Duodenal mucosa (tissue), 2 donors: ENCODE data around the gene PTPRF.

Source experiments
- H3K27ac ChIP-seq: one replicate; pipeline ENCODE4 v1.7.0; 2013; ENCODE audit warnings: low read depth, low read length
- H3K27me3 ChIP-seq, 2 donors: one replicate each; pipeline ENCODE4 v1.7.0; 2013; ENCODE audit warnings: low read length in 2 of 2, control low read depth in 1 of 2; ENCODE audit not compliant: insufficient read depth in 2 of 2, control insufficient read depth in 1 of 2
- H3K36me3 ChIP-seq, 2 donors: one replicate each; pipeline ENCODE4 v1.7.0; 2013; ENCODE audit warnings: low read length in 2 of 2, control low read depth in 1 of 2; ENCODE audit not compliant: insufficient read depth in 2 of 2, control insufficient read depth in 1 of 2
- H3K4me1 ChIP-seq, 2 donors: one replicate each; pipeline ENCODE4 v1.7.0; 2013; ENCODE audit warnings: low read length in 2 of 2, control low read depth in 1 of 2; ENCODE audit not compliant: insufficient read depth in 2 of 2, control insufficient read depth in 1 of 2
- H3K4me3 ChIP-seq, 2 donors: one replicate each; pipeline ENCODE4 v1.7.0; 2013; ENCODE audit warnings: low read length in 2 of 2, low read depth in 1 of 2
- H3K9ac ChIP-seq, 2 donors: one replicate each; pipeline ENCODE4 v1.7.0; 2013; ENCODE audit warnings: low read length in 2 of 2, low read depth in 1 of 2
- H3K9me3 ChIP-seq, 2 donors: one replicate each; pipeline ENCODE4 v1.7.0; 2013; ENCODE audit warnings: low read length in 2 of 2, control low read depth in 1 of 2; ENCODE audit not compliant: control insufficient read depth in 1 of 2

The PTPRF gene

DNA sequence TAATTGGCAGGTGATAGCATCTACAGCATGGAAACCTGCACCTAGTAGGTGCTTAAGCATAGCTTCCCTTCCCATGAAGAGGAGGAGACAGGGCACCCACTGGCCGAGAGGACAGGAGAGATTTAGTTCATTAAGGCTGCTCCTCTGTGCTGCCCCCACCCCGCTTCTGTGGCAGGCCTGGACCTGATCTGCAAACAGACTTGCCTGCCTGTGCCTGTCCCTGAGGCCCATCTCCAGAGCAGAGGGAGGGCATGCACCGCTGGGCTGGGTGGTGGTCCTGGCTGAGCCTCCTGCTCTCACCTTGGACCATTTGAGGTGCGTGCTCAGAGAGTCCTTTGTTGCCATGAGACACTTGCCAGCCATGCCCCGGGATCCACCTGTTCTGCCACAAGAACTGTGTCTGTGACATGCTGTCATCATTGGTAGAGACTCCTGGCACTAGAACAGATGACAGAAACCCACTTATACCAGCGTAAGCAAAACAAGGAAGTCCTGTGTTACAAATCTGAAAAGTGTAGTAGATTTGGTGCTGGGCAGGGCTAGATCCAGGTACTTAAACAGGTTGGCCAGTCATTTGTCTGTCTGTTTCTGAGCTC is 55.6 kb downstream of the PTPRF start:
- Histone ChIP-seq H3K9me3 (no peaks in the 10 kb centered on the region), H3K36me3 (peaks cover 10 to 55% of the 10 kb centered on the region in 2 donors), H3K27ac (peak overlapping the region; percentile 14), H3K9ac (peak overlapping the region; percentile 44 to 47), H3K4me3 (no peak overlapping the region), H3K27me3 (no peaks in the 10 kb centered on the region), H3K4me1 (peaks cover 34 to 42% of the 10 kb centered on the region in 2 donors)

DNA sequence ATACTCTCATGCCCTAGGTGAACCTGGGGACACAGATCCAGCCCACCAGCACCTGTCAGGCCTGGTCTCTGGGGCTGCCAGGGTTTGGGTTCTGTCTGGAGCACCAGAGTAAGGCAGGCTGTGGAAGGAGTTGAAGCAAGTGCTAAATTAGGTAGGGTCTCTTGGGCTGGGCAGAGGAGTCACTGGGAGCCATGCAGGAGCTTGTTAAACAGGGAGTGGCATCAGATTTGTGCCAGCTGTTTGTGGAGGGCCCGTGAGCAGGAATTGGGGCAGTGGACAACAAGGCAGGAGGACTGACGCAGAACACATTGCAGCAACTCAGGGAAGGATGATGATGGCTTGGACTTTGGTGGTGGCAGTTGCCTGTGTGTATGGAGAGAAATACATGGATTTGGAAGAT is 56.3 kb downstream of the PTPRF start:
- H3K27me3 ChIP-seq, result no peaks in the 10 kb centered on the region
- no peak overlapping the region for H3K4me3 ChIP-seq
- peaks cover 27 to 35% of the 10 kb centered on the region in 2 donors for H3K4me1 ChIP-seq
- H3K27ac ChIP-seq, result no peak overlapping the region
- no peaks in the 10 kb centered on the region for H3K9me3 ChIP-seq
- peak overlapping the region in 1 of 2 donors; percentile 47 for H3K9ac ChIP-seq
- peaks cover 17 to 57% of the 10 kb centered on the region in 2 donors for H3K36me3 ChIP-seq

GRCh38 chr1:43587594-43587993 is 56.9 kb downstream of the PTPRF start:
- Histone ChIP-seq H3K36me3 (peaks cover 19 to 61% of the 10 kb centered on the region in 2 donors), H3K27me3 (no peaks in the 10 kb centered on the region), H3K4me1 (peaks cover 21 to 31% of the 10 kb centered on the region in 2 donors), H3K4me3 (no peak overlapping the region), H3K27ac (no peak overlapping the region), H3K9me3 (no peaks in the 10 kb centered on the region), H3K9ac (no peak overlapping the region)

DNA sequence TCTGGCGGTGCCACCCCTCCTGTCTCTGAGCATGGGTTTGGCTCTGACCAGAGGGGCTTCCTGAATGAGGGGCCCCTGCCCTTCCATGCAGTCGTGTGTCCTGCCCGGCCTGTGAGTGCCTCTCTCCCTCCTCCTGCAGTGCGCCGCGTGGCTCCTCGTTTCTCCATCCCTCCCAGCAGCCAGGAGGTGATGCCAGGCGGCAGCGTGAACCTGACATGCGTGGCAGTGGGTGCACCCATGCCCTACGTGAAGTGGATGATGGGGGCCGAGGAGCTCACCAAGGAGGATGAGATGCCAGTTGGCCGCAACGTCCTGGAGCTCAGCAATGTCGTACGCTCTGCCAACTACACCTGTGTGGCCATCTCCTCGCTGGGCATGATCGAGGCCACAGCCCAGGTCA is 57.9 kb downstream of the PTPRF start:
- peaks cover 19 to 61% of the 10 kb centered on the region in 2 donors for H3K36me3 ChIP-seq
- H3K9me3 ChIP-seq, result no peaks in the 10 kb centered on the region
- H3K4me1 ChIP-seq, result peaks cover 19 to 28% of the 10 kb centered on the region in 2 donors
- H3K27me3 ChIP-seq, result no peaks in the 10 kb centered on the region
- no peak overlapping the region for H3K4me3 ChIP-seq
- no peak overlapping the region for H3K9ac ChIP-seq
- no peak overlapping the region for H3K27ac ChIP-seq

DNA sequence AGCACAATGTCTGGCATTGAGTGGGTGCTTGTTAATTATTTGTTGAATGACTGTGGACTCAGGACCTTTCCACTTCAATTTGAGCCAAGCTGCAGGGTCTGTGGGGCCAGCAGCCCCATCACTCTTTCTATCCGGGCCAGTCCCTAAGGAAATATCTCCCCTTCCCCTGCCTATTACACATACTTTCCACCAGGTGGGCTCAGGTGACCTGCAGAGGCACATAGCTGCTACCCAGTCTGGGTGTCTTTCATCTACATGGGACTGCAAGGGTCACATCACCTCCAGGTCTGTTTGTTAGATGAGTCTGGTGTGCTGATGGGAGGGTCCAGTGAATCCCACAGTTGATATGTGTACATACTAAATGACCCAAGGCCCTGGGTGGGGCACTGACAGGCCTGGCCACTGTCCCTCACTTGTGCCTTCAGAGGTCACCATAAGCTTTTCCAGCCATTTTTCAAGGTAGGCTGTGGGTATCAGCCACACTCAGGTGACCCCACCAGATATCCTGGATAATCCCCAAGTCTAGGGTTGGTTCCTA is 59.8 kb downstream of the PTPRF start:
- Histone ChIP-seq H3K4me3 (no peak overlapping the region), H3K36me3 (peaks cover 13 to 69% of the 10 kb centered on the region in 2 donors), H3K4me1 (peaks cover 19 to 23% of the 10 kb centered on the region in 2 donors), H3K9ac (no peak overlapping the region), H3K27me3 (no peaks in the 10 kb centered on the region), H3K27ac (no peak overlapping the region), H3K9me3 (no peaks in the 10 kb centered on the region)

- Histone ChIP-seq H3K9ac (no peak overlapping the region), H3K4me3 (no peak overlapping the region), H3K36me3 (peaks cover 13 to 69% of the 10 kb centered on the region in 2 donors), H3K9me3 (no peaks in the 10 kb centered on the region), H3K4me1 (peaks cover 13 to 15% of the 10 kb centered on the region in 2 donors), H3K27me3 (no peaks in the 10 kb centered on the region), H3K27ac (no peak overlapping the region)
These were observed 60.5 kb downstream of the PTPRF start for GRCh38 chr1:43591181-43591580.

DNA sequence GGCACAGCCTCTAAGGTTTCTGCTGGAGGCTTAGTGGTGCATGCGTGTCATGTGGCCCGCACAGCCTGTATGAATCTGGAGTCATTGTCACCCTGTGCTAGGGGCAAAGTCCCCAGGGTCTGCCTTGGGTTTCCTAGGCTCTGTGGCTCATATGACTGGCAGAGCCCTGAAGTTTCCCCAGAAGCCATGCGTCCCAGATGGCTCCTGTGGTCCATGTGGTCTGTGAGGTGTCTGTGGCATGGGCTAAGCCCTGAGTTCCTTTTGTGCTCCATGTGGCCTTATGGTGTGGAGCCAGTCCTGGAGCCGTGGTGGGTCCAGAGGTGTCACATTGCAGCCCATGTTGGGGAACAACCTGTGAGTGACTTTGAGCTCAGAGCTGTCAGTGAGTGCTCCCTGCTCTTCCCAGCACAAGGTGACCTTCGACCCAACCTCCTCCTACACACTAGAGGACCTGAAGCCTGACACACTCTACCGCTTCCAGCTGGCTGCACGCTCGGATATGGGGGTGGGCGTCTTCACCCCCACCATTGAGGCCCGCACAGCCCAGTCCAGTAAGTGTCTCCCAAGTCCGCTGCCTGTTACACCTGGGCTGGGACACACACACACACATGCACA is 61.5 kb downstream of the PTPRF start:
- H3K27me3 ChIP-seq, result no peaks in the 10 kb centered on the region
- H3K27ac ChIP-seq, result no peak overlapping the region
- peaks cover 13 to 76% of the 10 kb centered on the region in 2 donors for H3K36me3 ChIP-seq
- peaks cover 3 to 6% of the 10 kb centered on the region in 2 donors for H3K4me1 ChIP-seq
- no peaks in the 10 kb centered on the region for H3K9me3 ChIP-seq
- H3K4me3 ChIP-seq, result no peak overlapping the region
- no peak overlapping the region for H3K9ac ChIP-seq

- Histone ChIP-seq H3K4me1 (no peaks in the 10 kb centered on the region), H3K27me3 (no peaks in the 10 kb centered on the region), H3K4me3 (no peak overlapping the region), H3K9ac (no peak overlapping the region), H3K27ac (no peak overlapping the region), H3K36me3 (peaks cover 13 to 74% of the 10 kb centered on the region in 2 donors), H3K9me3 (no peaks in the 10 kb centered on the region)
These were observed 62.4 kb downstream of the PTPRF start for GRCh38 chr1:43592974-43593683.

- Histone ChIP-seq H3K27ac (no peak overlapping the region), H3K36me3 (peaks cover 18 to 77% of the 10 kb centered on the region in 2 donors)
These were observed 65.9 kb downstream of the PTPRF start for GRCh38 chr1:43596579-43596978.

DNA sequence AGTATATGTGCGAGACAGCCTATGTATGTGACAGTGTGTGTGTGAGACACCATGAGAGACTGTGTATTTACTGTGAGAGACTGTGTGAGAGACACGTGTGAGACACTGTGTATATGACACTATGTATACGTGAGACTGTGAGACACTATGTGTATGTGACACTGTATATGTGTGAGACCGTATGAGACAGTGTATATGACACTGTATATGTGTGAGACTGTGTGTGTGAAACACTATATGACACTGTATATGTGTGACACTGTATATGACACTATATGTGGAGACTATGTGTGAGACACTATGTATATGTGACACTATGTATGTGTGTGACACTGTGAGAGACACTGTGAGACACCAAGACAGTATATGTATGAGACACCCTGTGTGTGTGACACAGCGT is 66.3 kb downstream of the PTPRF start:
- Histone ChIP-seq H3K27me3 (no peaks in the 10 kb centered on the region), H3K4me3 (no peak overlapping the region), H3K9ac (no peak overlapping the region), H3K36me3 (peaks cover 13 to 77% of the 10 kb centered on the region in 2 donors), H3K9me3 (no peaks in the 10 kb centered on the region), H3K4me1 (no peaks in the 10 kb centered on the region), H3K27ac (no peak overlapping the region)

More at GRCh38 chr1:43596579-43596978, 65.9 kb downstream of the PTPRF start:
- Histone ChIP-seq H3K4me1 (no peaks in the 10 kb centered on the region), H3K9me3 (no peaks in the 10 kb centered on the region), H3K27me3 (no peaks in the 10 kb centered on the region), H3K9ac (no peak overlapping the region), H3K4me3 (no peak overlapping the region)
